ENCODE results near the gene LRRFIP1.

The LRRFIP1 gene

DNA sequence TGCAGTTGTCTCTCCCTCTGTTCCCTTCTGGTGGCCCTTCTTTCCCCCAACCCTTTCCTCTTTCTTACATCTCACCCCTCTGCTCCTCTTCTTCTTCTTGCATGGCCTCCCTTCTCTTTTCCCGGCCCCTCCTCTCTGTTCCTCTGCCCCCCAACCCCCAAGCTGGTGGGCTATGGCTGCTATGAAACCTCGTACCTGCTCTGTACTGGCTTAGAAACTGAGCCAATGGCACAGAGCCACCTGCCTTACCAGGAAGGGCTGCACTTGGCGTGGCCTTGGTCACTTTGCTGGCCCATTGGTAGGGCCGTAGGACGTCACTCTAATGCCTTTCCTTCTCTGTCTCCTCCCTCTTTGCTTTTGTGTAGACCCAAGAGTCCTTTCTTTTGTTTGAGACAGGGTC, 78.9 kb downstream of the LRRFIP1 start:
- TF ChIP-seq FOXP2 (optimal IDR thresholded peaks at IDR 0.05; ENCODE audit: borderline replicate concordance, extremely low read depth, extremely low read length, insufficient read depth) (no peak), POLR2AphosphoS5 (IDR thresholded peaks at IDR 0.05; ENCODE audit: low read depth, low read length) (no peak), SIN3A (IDR thresholded peaks at IDR 0.05; ENCODE audit: borderline replicate concordance, insufficient read depth, low read length) (no peak), REST (IDR thresholded peaks at IDR 0.05; ENCODE audit: insufficient read depth in 1 of 2, low read depth in 2 of 2, low read length in 2 of 2) (no peak), TAF1 (IDR thresholded peaks at IDR 0.05; ENCODE audit: borderline replicate concordance, insufficient read depth, low read length) (no peak)

DNA sequence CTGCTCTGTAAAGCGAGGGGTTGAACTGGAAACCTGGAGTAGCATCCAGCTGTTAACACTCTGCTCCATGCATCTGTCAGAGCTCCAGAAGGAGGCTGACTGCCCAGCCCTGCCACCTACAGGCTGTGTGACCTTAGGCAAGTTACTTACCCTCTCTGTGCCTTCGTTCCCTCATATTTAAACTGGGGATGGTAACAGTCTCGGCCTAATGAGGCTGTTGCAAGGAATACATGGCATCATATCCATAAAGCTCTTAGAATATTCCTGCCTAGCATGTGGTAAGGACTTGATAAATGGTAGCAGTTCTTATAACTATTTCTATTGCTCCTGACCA, 80.6 kb downstream of the LRRFIP1 start:
- TF ChIP-seq REST (IDR thresholded peaks at IDR 0.05; ENCODE audit: insufficient read depth in 1 of 2, low read depth in 2 of 2, low read length in 2 of 2) = no peak
- TF ChIP-seq TAF1 (IDR thresholded peaks at IDR 0.05; ENCODE audit: borderline replicate concordance, insufficient read depth, low read length) = no peak
- no peak for TF ChIP-seq FOXP2 (optimal IDR thresholded peaks at IDR 0.05; ENCODE audit: borderline replicate concordance, extremely low read depth, extremely low read length, insufficient read depth)
- TF ChIP-seq SIN3A (IDR thresholded peaks at IDR 0.05; ENCODE audit: borderline replicate concordance, insufficient read depth, low read length) = no peak
- no peak for TF ChIP-seq POLR2AphosphoS5 (IDR thresholded peaks at IDR 0.05; ENCODE audit: low read depth, low read length)

- no peak for TF ChIP-seq REST (IDR thresholded peaks at IDR 0.05; ENCODE audit: insufficient read depth in 1 of 2, low read depth in 2 of 2, low read length in 2 of 2)
- no peak for TF ChIP-seq POLR2AphosphoS5 (IDR thresholded peaks at IDR 0.05; ENCODE audit: low read depth, low read length)
- TF ChIP-seq FOXP2 (optimal IDR thresholded peaks at IDR 0.05; ENCODE audit: borderline replicate concordance, extremely low read depth, extremely low read length, insufficient read depth) = no peak
- no peak for TF ChIP-seq SIN3A (IDR thresholded peaks at IDR 0.05; ENCODE audit: borderline replicate concordance, insufficient read depth, low read length)
- TF ChIP-seq TAF1 (IDR thresholded peaks at IDR 0.05; ENCODE audit: borderline replicate concordance, insufficient read depth, low read length) = no peak
These were observed 81.1 kb downstream of the LRRFIP1 start for GRCh38 chr2:237708491-237708890.

DNA sequence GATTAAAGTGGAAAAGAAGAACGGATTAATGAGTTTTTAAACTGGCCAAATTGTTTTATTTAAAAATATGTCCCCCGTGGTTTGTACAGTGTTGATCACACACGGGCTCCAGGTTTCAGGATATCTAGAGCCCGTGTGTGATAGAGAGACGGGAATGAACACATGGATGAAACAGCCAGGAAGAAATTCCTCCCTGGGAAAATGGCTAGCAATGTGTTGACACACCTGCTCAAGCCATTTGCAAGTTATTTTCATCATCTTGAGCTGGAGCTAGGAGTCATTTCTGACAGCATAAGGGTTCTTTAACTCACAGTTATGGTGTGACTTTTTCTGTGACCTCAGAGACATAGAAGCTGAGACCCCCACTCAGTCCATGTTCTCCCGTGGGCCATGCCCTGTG, 81.6 kb downstream of the LRRFIP1 start:
- TF ChIP-seq POLR2AphosphoS5 (IDR thresholded peaks at IDR 0.05; ENCODE audit: low read depth, low read length) (no peak), TAF1 (IDR thresholded peaks at IDR 0.05; ENCODE audit: borderline replicate concordance, insufficient read depth, low read length) (no peak), FOXP2 (optimal IDR thresholded peaks at IDR 0.05; ENCODE audit: borderline replicate concordance, extremely low read depth, extremely low read length, insufficient read depth) (no peak), SIN3A (IDR thresholded peaks at IDR 0.05; ENCODE audit: borderline replicate concordance, insufficient read depth, low read length) (no peak), REST (IDR thresholded peaks at IDR 0.05; ENCODE audit: insufficient read depth in 1 of 2, low read depth in 2 of 2, low read length in 2 of 2) (no peak)
